Sigmoid colon (tissue), 7 donors: ENCODE results near the gene LCAT. TPM values are rescaled to one million over a fixed set of nuclear protein-coding genes. Genes with fewer than 3 reads are reported as not detected.

Experiments used
- DNase-seq: peaks from one replicate; pipeline ENCODE4 v3.0.0-alpha.2; 2019
- H3K27ac ChIP-seq, 4 donors: fragments of 200-600 bp; sonication (generic); one replicate each; pipeline ENCODE4 v1.5.1; 2016 to 2019; ENCODE audit warnings: mild to moderate bottlenecking in 1 of 4
- H3K27me3 ChIP-seq, 3 donors: fragments of 200-600 bp; sonication (generic); one replicate each; pipeline ENCODE4 v1.5.1; 2019; ENCODE audit warnings: mild to moderate bottlenecking in 1 of 3
- H3K36me3 ChIP-seq, 4 donors: fragments of 200-600 bp; sonication (generic); one replicate each; pipeline ENCODE4 v1.5.1; 2016 to 2019
- H3K4me1 ChIP-seq, 4 donors: fragments of 200-600 bp; sonication (generic); one replicate each; pipeline ENCODE4 v1.5.1; 2017 to 2019
- H3K4me3 ChIP-seq, 4 donors: fragments of 200-600 bp; sonication (generic); one replicate each; pipeline ENCODE4 v1.5.1; 2017 to 2019; ENCODE audit warnings: mild to moderate bottlenecking in 2 of 4, moderate library complexity in 1 of 4
- H3K9me3 ChIP-seq, 4 donors: fragments of 200-600 bp in 3 of 4; sonication (generic) in 3 of 4; one replicate each; pipeline versions ENCODE4 v1.5.1 to v1.6.1; 2013 to 2019
- CTCF ChIP-seq, 4 experiments: fragments of 450-650 bp in 3 of 4; fragments of 200-600 bp in 1 of 4; IDR thresholded peaks; one replicate each; pipeline ENCODE4 v1.5.1; 2016 to 2019; ENCODE audit warnings: antibody characterized with exemption in 4 of 4, mild to moderate bottlenecking in 3 of 4, moderate library complexity in 2 of 4
- EP300 ChIP-seq, 4 donors: sonication (generic); formaldehyde crosslinking; IDR thresholded peaks; one replicate each; pipeline ENCODE4 v1.6.1; 2017; ENCODE audit warnings: antibody characterized with exemption in 4 of 4
- POLR2A ChIP-seq, 2 donors: fragments of 450-650 bp; IDR thresholded peaks; one replicate each; pipeline ENCODE4 v1.6.1; 2016; ENCODE audit warnings: antibody characterized with exemption in 2 of 2, mild to moderate bottlenecking in 2 of 2, moderate library complexity in 2 of 2
- POLR2AphosphoS5 ChIP-seq, 4 donors: sonication (generic); formaldehyde crosslinking; IDR thresholded peaks; one replicate each; pipeline ENCODE4 v1.6.1; 2017; ENCODE audit warnings: antibody characterized with exemption in 4 of 4
- WGBS, 2 donors: extraction: QIAGEN DNeasy Blood & Tissue Kit; methylation state at CpG; one replicate each; pipeline ENCODE4 v1.1.7; 2013; 5-methylcytosine and 5-hydroxymethylcytosine counted together
- intact Hi-C: fragments of 100-400 bp; cut with DNase I; formaldehyde crosslinking; loops from one replicate; pipeline ENCODE4 v1.15.1; 2023
- polyA plus RNA-seq, 3 donors: library from polyadenylated mRNA; stranded (reverse); fragments of 200-250 nt; gene quantifications; one replicate each; pipeline ENCODE4 v1.2.3, GENCODE V29; 2013
- total RNA-seq, 4 donors: library from RNA; depleted of rRNA; stranded (reverse); fragments of >200 nt; gene quantifications; one replicate each; pipeline ENCODE4 v1.1.0, GENCODE V29; 2016
- donor health status: healthy with polysubstance abuse.
- donor health status: Bipolar disorder and iron deficiency.
- donor health status: healthy.

The LCAT gene
- total and polyA plus RNA-seq, 7 donors: 0.60 to 31.0 (median 10.4) TPM

DNA sequence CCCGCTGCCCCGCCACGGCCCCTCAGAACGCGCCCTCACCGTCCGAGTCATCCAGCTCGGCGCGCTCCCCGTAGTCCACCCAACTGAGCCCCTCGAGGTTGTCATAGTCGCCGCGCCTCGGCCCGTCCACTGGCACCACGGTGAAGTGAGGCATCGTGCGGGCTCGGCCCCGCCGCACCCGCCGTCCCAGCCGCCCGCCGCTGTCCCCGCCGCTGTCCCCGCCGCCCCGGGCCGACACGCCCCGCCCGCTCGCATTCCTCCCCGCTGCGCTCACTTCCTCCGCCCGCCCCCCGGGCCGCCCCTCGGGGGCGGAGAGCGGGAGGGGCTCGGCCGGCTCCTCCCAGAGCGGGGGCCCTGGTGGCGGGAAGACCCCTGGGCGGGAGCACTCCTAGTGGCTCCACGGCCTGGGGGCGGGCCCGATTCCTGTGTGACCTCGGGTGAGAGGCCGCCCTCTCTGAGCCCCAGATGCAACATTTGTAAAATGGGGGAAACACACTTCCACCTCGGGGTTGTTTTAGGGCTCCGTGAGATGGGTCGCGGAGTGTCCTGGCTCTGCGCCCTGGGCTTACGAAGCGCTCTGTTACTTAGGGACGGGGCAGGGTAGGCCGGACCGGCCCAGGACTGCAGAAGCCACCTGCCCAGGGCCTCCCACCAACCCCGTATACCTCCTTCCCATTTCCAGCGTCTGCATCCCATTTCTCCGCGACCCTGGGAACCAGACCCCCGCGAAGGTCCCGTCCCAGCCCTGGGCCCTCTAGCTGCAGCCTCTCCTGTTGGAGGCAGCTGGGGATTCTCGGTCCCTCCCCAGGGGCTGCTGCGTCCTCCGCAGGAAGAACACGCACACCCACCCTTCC is 24.7 kb upstream of the LCAT start, which contains the start of gene SLC12A4:
Gene SLC12A4 (minus strand): TSS at position 238 of the 854 bp plus-strand sequence. CDS start 84 bp downstream, at position 154.
- peak within 1 kb of the TSS; percentile 71 to 97 (median 84) for H3K4me3 ChIP-seq
- no peaks in the 10 kb centered on the region for H3K9me3 ChIP-seq
- H3K27ac ChIP-seq: peak within 1 kb of the TSS; percentile 93 to 99 (median 96)
- peak; percentile 94 for DNase-seq
- peaks cover 0 to 44% (median 39%) of the 10 kb centered on the region in 4 donors for H3K4me1 ChIP-seq
- intact Hi-C loops: no loop called here
- WGBS, 2 donors: 1% methylated on average over 78 of the region's 78 CpGs
- H3K27me3 ChIP-seq: no peaks in the 10 kb centered on the region
- TF ChIP-seq CTCF (IDR thresholded peaks at IDR 0.05) (no peak), POLR2AphosphoS5 (IDR thresholded peaks at IDR 0.05) (peak; percentile 76 to 95 (median 89)), POLR2A (IDR thresholded peaks at IDR 0.05) (peak; percentile 19 to 59)
- no peaks in the 10 kb centered on the region for H3K36me3 ChIP-seq

GRCh38 chr16:67967958-67968399 is 24.1 kb upstream of the LCAT start:
- peak overlapping the region; percentile 71 to 97 (median 84) for H3K4me3 ChIP-seq
- intact Hi-C loops: no loop called here
- H3K27ac ChIP-seq: peak overlapping the region; percentile 93 to 99 (median 96)
- 2 to 5% methylated on average over 45 of the region's 45 CpGs for WGBS, 2 donors
- peaks cover 0 to 4% (median 2%) of the 10 kb centered on the region in 4 donors for H3K36me3 ChIP-seq
- DNase-seq: no peak
- peaks cover 0 to 50% (median 45%) of the 10 kb centered on the region in 4 donors for H3K4me1 ChIP-seq
- TF ChIP-seq EP300 (IDR thresholded peaks at IDR 0.05): no peak
- no peak for TF ChIP-seq CTCF (IDR thresholded peaks at IDR 0.05)
- no peak for TF ChIP-seq POLR2A (IDR thresholded peaks at IDR 0.05)
- no peak for TF ChIP-seq POLR2AphosphoS5 (IDR thresholded peaks at IDR 0.05)
- H3K27me3 ChIP-seq: no peaks in the 10 kb centered on the region
- no peaks in the 10 kb centered on the region for H3K9me3 ChIP-seq

- H3K4me1 ChIP-seq: peaks cover 0 to 54% (median 46%) of the 10 kb centered on the region in 4 donors
- peak overlapping the region; percentile 93 to 99 (median 96) for H3K27ac ChIP-seq
- H3K27me3 ChIP-seq: no peaks in the 10 kb centered on the region
- DNase-seq: no peak
- peak overlapping the region; percentile 71 to 97 (median 84) for H3K4me3 ChIP-seq
- H3K9me3 ChIP-seq: no peaks in the 10 kb centered on the region
- intact Hi-C loops: no loop called here
- H3K36me3 ChIP-seq: peaks cover 0 to 10% (median 9%) of the 10 kb centered on the region in 4 donors
- no peak for TF ChIP-seq POLR2A (IDR thresholded peaks at IDR 0.05)
- no peak for TF ChIP-seq CTCF (IDR thresholded peaks at IDR 0.05)
- no peak for TF ChIP-seq POLR2AphosphoS5 (IDR thresholded peaks at IDR 0.05)
- TF ChIP-seq EP300 (IDR thresholded peaks at IDR 0.05): no peak
- 32 to 54% methylated on average over 18 of the region's 18 CpGs for WGBS, 2 donors
Measured at GRCh38 chr16:67967183-67967957, 23.4 kb upstream of the LCAT start.

- Histone ChIP-seq H3K27ac (peak overlapping the region; percentile 93 to 99 (median 96)), H3K4me1 (peaks cover 0 to 60% (median 50%) of the 10 kb centered on the region in 4 donors), H3K4me3 (peak overlapping the region in 3 of 4 donors; percentile 71 to 88 (median 81)), H3K27me3 (no peaks in the 10 kb centered on the region), H3K9me3 (no peaks in the 10 kb centered on the region), H3K36me3 (peaks cover under 1 to 17% (median 15%) of the 10 kb centered on the region in 4 donors)
- DNase-seq: no peak
- WGBS, 2 donors: 70 to 78% methylated on average over 3 of the region's 3 CpGs
- intact Hi-C loops: no loop called here
- TF ChIP-seq CTCF (IDR thresholded peaks at IDR 0.05): no peak
- TF ChIP-seq POLR2AphosphoS5 (IDR thresholded peaks at IDR 0.05): no peak
- no peak for TF ChIP-seq EP300 (IDR thresholded peaks at IDR 0.05)
- no peak for TF ChIP-seq POLR2A (IDR thresholded peaks at IDR 0.05)
Measured at GRCh38 chr16:67966549-67967182, 22.7 kb upstream of the LCAT start.
